HG02763 (cell line): ENCODE measurements around the gene UGCG.
"Not testable (repeated sequence)": the region's sequence is repeated elsewhere in the genome, so short reads cannot be mapped to it uniquely, and the experiment has no call there.

Source experiments
- ATAC-seq: cut with Tn5 transposase; IDR thresholded peaks from one replicate; pipeline ENCODE4 v1.9.1; 2021; ENCODE audit warnings: mild to moderate bottlenecking, moderate library complexity; ENCODE audit not compliant: unreplicated experiment

UGCG gene

GRCh38 chr9:111917980-111918379 lies 21.4 kb downstream of the UGCG start:
- no peak for ATAC-seq

GRCh38 chr9:111919875-111920274 lies 23.3 kb downstream of the UGCG start:
- no peak for ATAC-seq

GRCh38 chr9:111920531-111920930 lies 23.9 kb downstream of the UGCG start:
- no peak for ATAC-seq

- no peak for ATAC-seq
Observed at GRCh38 chr9:111922324-111923013, 25.9 kb downstream of the UGCG start.

GRCh38 chr9:111924281-111924680 lies 27.7 kb downstream of the UGCG start:
- ATAC-seq = no peak

GRCh38 chr9:111925017-111925770 lies 28.6 kb downstream of the UGCG start:
- no peak for ATAC-seq

GRCh38 chr9:111925784-111926183 lies 29.2 kb downstream of the UGCG start:
- ATAC-seq = no peak

GRCh38 chr9:111926421-111926875 lies 29.8 kb downstream of the UGCG start:
- ATAC-seq = peak; percentile 98

GRCh38 chr9:111928359-111928720 lies 31.7 kb downstream of the UGCG start:
- ATAC-seq = no peak

GRCh38 chr9:111934747-111935146 lies 38.1 kb downstream of the UGCG start:
- no peak for ATAC-seq

- ATAC-seq = no peak
Observed at GRCh38 chr9:111936391-111936790, 39.8 kb downstream of the UGCG start.

GRCh38 chr9:111937301-111937700 lies 40.7 kb downstream of the UGCG start:
- no peak for ATAC-seq

- peak; percentile 65 for ATAC-seq
Observed at GRCh38 chr9:111937781-111938426, 41.3 kb downstream of the UGCG start.

GRCh38 chr9:111938427-111938800 lies 41.8 kb downstream of the UGCG start:
- ATAC-seq = no peak

GRCh38 chr9:111939322-111939721 lies 42.7 kb downstream of the UGCG start:
- ATAC-seq = no peak

GRCh38 chr9:111940697-111941096 lies 44.1 kb downstream of the UGCG start:
- no peak for ATAC-seq

GRCh38 chr9:111943200-111943599 lies 46.6 kb downstream of the UGCG start:
- no peak for ATAC-seq

- ATAC-seq = no peak
Observed at GRCh38 chr9:111943746-111944145, 47.1 kb downstream of the UGCG start.

GRCh38 chr9:111944241-111944866 lies 47.7 kb downstream of the UGCG start:
- ATAC-seq = no peak

- peak; percentile 77 for ATAC-seq
Observed at GRCh38 chr9:111945216-111945615, 48.6 kb downstream of the UGCG start.

GRCh38 chr9:111948109-111948508 lies 51.5 kb downstream of the UGCG start:
- ATAC-seq = not testable (repeated sequence)
